Right cardiac atrium (tissue), 5 donors: Measurements from ENCODE around the gene CCDC68. TPM values are rescaled to one million over a fixed set of nuclear protein-coding genes. Genes with fewer than 3 reads are reported as not detected.

Experiments
- ATAC-seq, 2 donors: fragments of 200-7000 bp; cut with Tn5 transposase; one replicate each; pipeline versions ENCODE4 v1.8.0 to v1.9.1; 2020; ENCODE audit warnings: moderate library complexity in 2 of 2, mild to moderate bottlenecking in 1 of 2
- DNase-seq, 3 donors: peaks; one replicate each; pipeline ENCODE4 v3.0.0-alpha.2; 2020
- H3K27ac ChIP-seq: one replicate; pipeline ENCODE4 v1.5.1; 2013; ENCODE audit warnings: mild to moderate bottlenecking, low read length, control low read depth, moderate library complexity
- H3K27me3 ChIP-seq: one replicate; pipeline ENCODE4 v1.6.1; 2013; ENCODE audit not compliant: control insufficient read depth, insufficient read depth
- H3K4me1 ChIP-seq: one replicate; pipeline ENCODE4 v1.6.1; 2013; ENCODE audit warnings: low read length; ENCODE audit not compliant: control insufficient read depth, insufficient read depth
- H3K4me3 ChIP-seq: one replicate; pipeline ENCODE4 v1.5.1; 2013; ENCODE audit warnings: low read length, control low read depth
- H3K9me3 ChIP-seq: one replicate; pipeline ENCODE4 v1.6.1; 2013; ENCODE audit warnings: low read length; ENCODE audit not compliant: control insufficient read depth
- WGBS: extraction: QIAGEN DNeasy Blood & Tissue Kit; methylation state at CpG from one replicate; pipeline ENCODE4 v1.1.7; 2013; 5-methylcytosine and 5-hydroxymethylcytosine counted together
- intact Hi-C, 4 donors: fragments of 100-400 bp; cut with DNase I; formaldehyde crosslinking; loops; one replicate each; pipeline versions ENCODE4 v1.11.0 to v1.14.0; 2022 to 2023
- long read RNA-seq, 4 donors: library from polyadenylated mRNA; unstranded; transcript quantifications; one replicate each; pipeline ENCODE4 v2.0.0, GENCODE V29; 2020 to 2021
- polyA plus RNA-seq: library from polyadenylated mRNA; stranded (reverse); fragments of 200-250 nt; gene quantifications from one replicate; pipeline ENCODE4 v1.2.3, GENCODE V29; 2013
- total RNA-seq, 4 donors: library from RNA; stranded (reverse); fragmentation: NEBNext Ultra II Directional; extraction: Animal tissue kit (Norgen Biotek cat#: 25700); gene quantifications; one replicate each; pipeline ENCODE4 v1.2.1, GENCODE V29; 2021
- donor health status: healthy with polysubstance abuse.
- donor health status: DM: no; HTN: yes; CAD: no.
- donor health status: DM: no; HTN: no; CAD: no.
- donor health status: DM: no; HTN: yes; CAD: no; lungs with severe emphysema.
- donor health status: DM: yes; HTN: yes; CAD: no.

CCDC68 gene
- total RNA-seq (1 to 10 TPM; 4.1 to 6.9 (median 5.7) TPM), polyA plus RNA-seq (8.9 TPM)
- long read RNA-seq, donor 1, full-length matches to known transcripts = 4 of 14 reads
- long read RNA-seq, donor 1, partial matches to known transcripts = 2 of 14 reads
- long read RNA-seq, donor 1, other reads (novel, unspliced or antisense) = 8 of 14 reads
- long read RNA-seq, donor 2, full-length matches to known transcripts = 1 of 1 reads
- long read RNA-seq, donor 2, partial matches to known transcripts = 0 of 1 reads
- long read RNA-seq, donor 2, other reads (novel, unspliced or antisense) = 0 of 1 reads
- long read RNA-seq, donor 3, full-length matches to known transcripts = 1 of 7 reads
- long read RNA-seq, donor 3, partial matches to known transcripts = 2 of 7 reads
- long read RNA-seq, donor 3, other reads (novel, unspliced or antisense) = 4 of 7 reads
- long read RNA-seq, donor 4, partial matches to known transcripts = 0 of 2 reads
- long read RNA-seq, donor 4, other reads (novel, unspliced or antisense) = 2 of 2 reads

GRCh38 chr18:54958704-54959625 is at the start of gene CCDC68:
Gene CCDC68, minus strand, starts transcription at chr18:54959461. Its CDS starts 16,670 bp downstream, at chr18:54942791.
- H3K9me3 ChIP-seq = no peaks in the 10 kb centered on the region
- DNase-seq (peak; percentile 74 to 90 (median 85)), ATAC-seq (peak; percentile 95 to 99)
- intact Hi-C loops = no loop called here
- H3K4me3 ChIP-seq = peak within 1 kb of the TSS; percentile 66
- H3K27me3 ChIP-seq = no peaks in the 10 kb centered on the region
- 13% methylated on average over 58 of the region's 58 CpGs for WGBS
- peak within 1 kb of the TSS; percentile 90 for H3K27ac ChIP-seq
- H3K4me1 ChIP-seq = no peaks in the 10 kb centered on the region

DNA sequence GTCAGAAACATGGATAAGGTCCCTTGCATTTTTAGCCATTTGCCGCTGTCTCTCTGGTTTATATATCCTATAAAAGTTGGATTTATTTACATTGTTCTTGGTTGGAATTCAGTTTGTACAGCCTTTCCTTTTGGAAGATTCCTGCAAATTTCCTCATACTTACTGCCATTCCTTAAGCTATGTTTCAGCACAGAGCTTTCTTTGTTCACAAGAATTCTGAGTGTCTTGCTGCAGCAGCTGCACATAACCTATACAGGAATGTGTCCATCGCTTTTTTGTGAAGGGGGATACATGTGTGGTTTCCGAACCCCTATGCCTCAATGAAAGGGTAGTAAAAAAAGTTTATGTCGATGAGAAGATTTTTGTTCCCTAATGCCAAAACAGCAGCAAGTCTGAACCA is 48.3 kb upstream of the CCDC68 start:
- Histone ChIP-seq H3K4me3 (no peak overlapping the region), H3K27ac (no peak overlapping the region), H3K27me3 (no peaks in the 10 kb centered on the region), H3K9me3 (no peaks in the 10 kb centered on the region), H3K4me1 (no peaks in the 10 kb centered on the region)
- intact Hi-C loops = no loop called here
- DNase-seq = no peak
- ATAC-seq = no peak
- WGBS = 70% methylated on average over 4 of the region's 4 CpGs

DNA sequence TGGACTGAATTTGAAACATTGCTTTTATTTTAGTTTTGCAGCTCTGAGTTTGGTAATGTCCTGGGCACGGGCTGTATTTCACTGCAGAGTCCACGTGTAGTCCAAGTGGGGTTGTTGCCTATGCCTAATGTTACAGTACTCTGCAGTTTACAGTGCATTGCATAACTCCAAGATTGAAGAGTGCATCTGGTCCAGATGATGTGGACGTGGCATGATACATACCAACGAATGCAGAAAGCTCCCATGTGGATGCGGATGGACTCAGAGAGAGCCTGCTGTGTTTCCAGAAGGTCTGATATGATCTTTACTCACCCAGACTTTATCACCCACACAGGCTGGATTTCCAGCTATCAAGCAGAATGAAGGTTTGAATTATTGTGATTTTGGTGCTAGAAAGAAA is 44.4 kb upstream of the CCDC68 start:
- Histone ChIP-seq H3K9me3 (no peaks in the 10 kb centered on the region), H3K4me1 (no peaks in the 10 kb centered on the region), H3K27me3 (no peaks in the 10 kb centered on the region), H3K4me3 (no peak overlapping the region), H3K27ac (no peak overlapping the region)
- ATAC-seq = no peak
- 81% methylated on average over 5 of the region's 5 CpGs for WGBS
- intact Hi-C loops = no loop called here
- DNase-seq = no peak

GRCh38 chr18:55002261-55002660 is 43.0 kb upstream of the CCDC68 start:
- Histone ChIP-seq H3K4me3 (no peak overlapping the region), H3K4me1 (no peaks in the 10 kb centered on the region), H3K9me3 (no peaks in the 10 kb centered on the region), H3K27ac (no peak overlapping the region), H3K27me3 (no peaks in the 10 kb centered on the region)
- WGBS = 92% methylated on average over 3 of the region's 3 CpGs
- DNase-seq (no peak), ATAC-seq (no peak)
- intact Hi-C loops = no loop called here

DNA sequence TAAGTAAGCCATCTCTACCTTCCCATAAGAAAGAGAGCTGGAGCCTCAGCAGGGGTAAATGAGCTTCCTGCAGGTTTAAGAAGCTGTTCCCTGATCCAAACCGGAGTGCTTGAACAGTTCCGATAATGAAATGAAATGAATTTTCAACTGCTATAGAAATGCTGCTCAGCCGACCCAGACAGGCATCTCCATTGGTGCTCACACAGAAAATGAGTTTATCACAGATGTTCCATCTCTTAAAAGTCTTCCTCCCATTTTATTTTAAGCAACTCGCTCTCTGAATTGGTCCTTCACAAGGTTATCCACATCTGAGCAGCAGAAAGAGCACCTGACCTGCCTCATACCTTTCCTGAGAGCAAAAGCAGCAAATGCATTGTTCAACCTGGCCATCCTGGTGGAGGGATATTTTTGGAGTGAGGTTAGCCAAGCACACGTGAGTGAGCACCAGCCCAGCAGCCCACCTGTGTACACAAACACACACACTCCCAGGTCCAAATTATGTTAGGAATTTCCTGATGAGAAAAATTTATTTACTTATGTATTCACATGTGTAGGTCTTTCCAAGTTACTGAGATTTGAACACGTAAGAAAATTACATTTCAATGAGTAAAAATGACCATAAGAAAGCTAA is 42.2 kb upstream of the CCDC68 start:
- 79% methylated on average over 6 of the region's 6 CpGs for WGBS
- DNase-seq (no peak), ATAC-seq (no peak)
- Histone ChIP-seq H3K9me3 (no peaks in the 10 kb centered on the region), H3K27ac (no peak overlapping the region), H3K4me3 (no peak overlapping the region), H3K27me3 (no peaks in the 10 kb centered on the region), H3K4me1 (no peaks in the 10 kb centered on the region)
- intact Hi-C loops = no loop called here

- DNase-seq = no peak
- 91% methylated on average over 5 of the region's 5 CpGs for WGBS
- no peaks in the 10 kb centered on the region for H3K27me3 ChIP-seq
- intact Hi-C loops = no loop called here
- no peaks in the 10 kb centered on the region for H3K4me1 ChIP-seq
- no peak for ATAC-seq
- no peak overlapping the region for H3K27ac ChIP-seq
- H3K4me3 ChIP-seq = no peak overlapping the region
- no peaks in the 10 kb centered on the region for H3K9me3 ChIP-seq
Measured at GRCh38 chr18:55000529-55000928, 41.3 kb upstream of the CCDC68 start.

DNA sequence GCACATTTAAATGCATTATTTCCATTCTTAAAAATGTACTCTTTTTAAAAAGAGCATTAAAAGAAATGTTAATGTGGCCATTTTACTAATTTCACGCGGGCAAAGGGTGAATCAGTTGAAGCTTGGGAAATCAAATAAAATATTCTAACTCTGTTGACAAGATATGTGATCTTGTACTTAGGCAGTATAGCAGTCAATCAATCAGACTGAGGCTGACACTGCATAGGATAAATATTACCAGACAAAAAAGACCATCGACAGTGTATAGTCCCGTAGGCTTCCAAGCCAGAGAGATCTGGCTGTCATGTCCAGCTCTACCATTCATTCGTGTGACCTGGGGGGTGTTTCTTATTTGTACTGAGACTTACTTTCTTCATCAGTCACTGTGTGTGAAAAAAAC is 39.8 kb upstream of the CCDC68 start:
- Histone ChIP-seq H3K4me3 (no peak overlapping the region), H3K27ac (no peak overlapping the region), H3K27me3 (no peaks in the 10 kb centered on the region), H3K4me1 (no peaks in the 10 kb centered on the region), H3K9me3 (no peaks in the 10 kb centered on the region)
- 96% methylated on average over 5 of the region's 5 CpGs for WGBS
- no peak for DNase-seq
- intact Hi-C loops = no loop called here
- no peak for ATAC-seq

- Histone ChIP-seq H3K4me1 (no peaks in the 10 kb centered on the region), H3K27me3 (no peaks in the 10 kb centered on the region), H3K27ac (no peak overlapping the region), H3K9me3 (no peaks in the 10 kb centered on the region), H3K4me3 (no peak overlapping the region)
- intact Hi-C loops = no loop called here
- DNase-seq (no peak), ATAC-seq (no peak)
- 95% methylated on average over 5 of the region's 5 CpGs for WGBS
Measured at GRCh38 chr18:54995421-54996143, 36.3 kb upstream of the CCDC68 start.

DNA sequence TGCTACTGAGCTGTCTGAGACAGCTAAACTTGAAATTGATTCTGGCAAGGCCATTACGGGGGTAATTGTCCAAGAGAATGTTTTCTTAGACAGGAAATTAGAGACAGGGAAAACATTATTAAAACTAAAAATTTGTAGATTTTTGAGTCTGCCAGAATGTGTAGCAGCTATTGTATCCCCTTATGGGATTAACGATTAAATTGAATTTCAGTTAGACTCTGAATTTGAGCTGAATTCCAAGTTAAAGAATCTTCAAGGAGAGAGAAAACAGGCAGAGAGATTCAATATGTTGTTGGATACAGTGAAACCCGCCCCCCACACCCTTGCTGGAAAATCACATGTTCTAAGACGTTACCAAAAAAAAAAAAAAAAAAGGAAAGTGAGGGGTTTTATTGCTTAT is 32.7 kb upstream of the CCDC68 start:
- Histone ChIP-seq H3K4me3 (no peak overlapping the region), H3K27ac (no peak overlapping the region), H3K27me3 (no peaks in the 10 kb centered on the region), H3K9me3 (no peaks in the 10 kb centered on the region), H3K4me1 (no peaks in the 10 kb centered on the region)
- ATAC-seq (no peak), DNase-seq (no peak)
- intact Hi-C loops = no loop called here
- WGBS = 69% methylated on average over 4 of the region's 4 CpGs

DNA sequence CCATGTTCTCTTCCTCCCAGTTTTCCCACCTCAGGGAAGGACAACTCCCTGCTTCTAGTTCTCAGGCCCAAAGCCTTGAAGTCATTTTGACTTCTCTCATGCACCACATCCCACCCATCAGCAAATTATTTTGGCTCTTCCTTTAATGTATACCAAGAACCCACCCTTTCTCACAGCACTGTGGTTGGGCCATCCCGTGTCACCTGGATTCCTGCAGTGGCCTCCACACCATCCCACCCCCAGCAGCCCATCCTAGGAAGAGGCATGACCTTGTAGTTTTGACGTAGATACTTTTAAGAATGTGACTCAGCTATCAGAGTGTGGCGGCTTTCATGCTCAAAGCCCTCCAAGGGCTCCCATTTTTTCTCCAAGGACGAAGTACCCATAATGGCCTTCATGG is 25.6 kb upstream of the CCDC68 start:
- no peaks in the 10 kb centered on the region for H3K27me3 ChIP-seq
- no peaks in the 10 kb centered on the region for H3K9me3 ChIP-seq
- intact Hi-C loops = loop anchor here (5.0 to 10.0 kb wide), 3 partner anchors 300 to 540 kb away; no protein-coding TSS in a partner anchor
- ATAC-seq (no peak), DNase-seq (no peak)
- no peaks in the 10 kb centered on the region for H3K4me1 ChIP-seq
- 92% methylated on average over 4 of the region's 4 CpGs for whole genome bisulfite sequencing
- no peak overlapping the region for H3K4me3 ChIP-seq
- no peak overlapping the region for H3K27ac ChIP-seq
